Ishikawa (cell line): ENCODE data around the gene TAOK2.

Source experiments
- CEBPB ChIP-seq: IDR thresholded peaks from 2 replicates; pipeline ENCODE4 v1.6.1; 2012
- CREB1 ChIP-seq: IDR thresholded peaks from 2 replicates; pipeline ENCODE4 v1.6.1; 2012; ENCODE audit warnings: low read depth
- EGR1 ChIP-seq: IDR thresholded peaks from 2 replicates; pipeline ENCODE4 v1.6.1; 2012
- EP300 ChIP-seq: IDR thresholded peaks from 2 replicates; pipeline ENCODE4 v1.6.1; 2012; ENCODE audit warnings: borderline replicate concordance
- FOXM1 ChIP-seq: IDR thresholded peaks from 2 replicates; pipeline ENCODE4 v1.6.1; 2012; ENCODE audit warnings: low read depth, borderline replicate concordance
- MAX ChIP-seq: IDR thresholded peaks from 2 replicates; pipeline ENCODE4 v1.6.1; 2012
- NFIC ChIP-seq: IDR thresholded peaks from 2 replicates; pipeline ENCODE4 v1.6.1; 2012
- RAD21 ChIP-seq: IDR thresholded peaks from 2 replicates; pipeline ENCODE4 v1.6.1; 2012; ENCODE audit warnings: low read depth
- TAF1 ChIP-seq: IDR thresholded peaks from 2 replicates; pipeline ENCODE4 v1.6.1; 2012; ENCODE audit warnings: low read depth, mild to moderate bottlenecking
- TCF12 ChIP-seq: IDR thresholded peaks from 2 replicates; pipeline ENCODE4 v1.6.1; 2012; ENCODE audit warnings: low read depth
- TEAD4 ChIP-seq: IDR thresholded peaks from 2 replicates; pipeline ENCODE4 v1.6.1; 2012
- YY1 ChIP-seq: IDR thresholded peaks from 2 replicates; pipeline ENCODE4 v1.6.1; 2012; ENCODE audit warnings: low read depth
- ZBTB7A ChIP-seq: IDR thresholded peaks from 2 replicates; pipeline ENCODE4 v1.6.1; 2012; ENCODE audit warnings: low read depth
- TF ChIP-seq, protein P1 (sequence below): IDR thresholded peaks from 2 replicates; pipeline ENCODE4 v1.6.1; 2012; ENCODE audit warnings: low read depth, mild to moderate bottlenecking
- TF ChIP-seq, protein P2 (sequence below): IDR thresholded peaks from 2 replicates; pipeline ENCODE4 v1.6.1; 2012

TAOK2 gene

DNA sequence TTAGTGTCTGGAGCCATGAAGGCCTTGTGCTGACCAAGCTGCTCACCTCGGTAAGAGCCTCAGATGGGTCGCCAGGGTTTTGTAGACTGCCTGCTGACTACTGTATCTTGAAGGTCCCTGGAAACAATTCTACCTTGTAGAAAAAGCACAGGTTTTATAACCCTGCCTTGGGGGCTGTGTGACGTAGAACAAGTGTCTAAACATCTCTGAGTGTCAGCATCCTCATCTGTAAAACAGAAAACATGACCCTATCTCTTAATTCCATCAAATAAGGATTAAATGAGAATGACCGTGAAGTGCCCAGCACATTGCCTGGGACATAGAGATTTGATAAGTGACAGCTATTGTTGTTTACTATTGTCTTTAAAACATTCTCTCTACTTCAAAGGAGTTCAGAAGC lies 5.5 kb upstream of the TAOK2 start:
- TF ChIP-seq CREB1 (no peak), MAX (no peak), EP300 (no peak), YY1 (no peak), FOXM1 (no peak), EGR1 (no peak), TCF12 (no peak), CEBPB (no peak), ZBTB7A (no peak), TEAD4 (no peak), TAF1 (no peak), RAD21 (no peak), NFIC (no peak)
- TF ChIP-seq, protein P1, sequence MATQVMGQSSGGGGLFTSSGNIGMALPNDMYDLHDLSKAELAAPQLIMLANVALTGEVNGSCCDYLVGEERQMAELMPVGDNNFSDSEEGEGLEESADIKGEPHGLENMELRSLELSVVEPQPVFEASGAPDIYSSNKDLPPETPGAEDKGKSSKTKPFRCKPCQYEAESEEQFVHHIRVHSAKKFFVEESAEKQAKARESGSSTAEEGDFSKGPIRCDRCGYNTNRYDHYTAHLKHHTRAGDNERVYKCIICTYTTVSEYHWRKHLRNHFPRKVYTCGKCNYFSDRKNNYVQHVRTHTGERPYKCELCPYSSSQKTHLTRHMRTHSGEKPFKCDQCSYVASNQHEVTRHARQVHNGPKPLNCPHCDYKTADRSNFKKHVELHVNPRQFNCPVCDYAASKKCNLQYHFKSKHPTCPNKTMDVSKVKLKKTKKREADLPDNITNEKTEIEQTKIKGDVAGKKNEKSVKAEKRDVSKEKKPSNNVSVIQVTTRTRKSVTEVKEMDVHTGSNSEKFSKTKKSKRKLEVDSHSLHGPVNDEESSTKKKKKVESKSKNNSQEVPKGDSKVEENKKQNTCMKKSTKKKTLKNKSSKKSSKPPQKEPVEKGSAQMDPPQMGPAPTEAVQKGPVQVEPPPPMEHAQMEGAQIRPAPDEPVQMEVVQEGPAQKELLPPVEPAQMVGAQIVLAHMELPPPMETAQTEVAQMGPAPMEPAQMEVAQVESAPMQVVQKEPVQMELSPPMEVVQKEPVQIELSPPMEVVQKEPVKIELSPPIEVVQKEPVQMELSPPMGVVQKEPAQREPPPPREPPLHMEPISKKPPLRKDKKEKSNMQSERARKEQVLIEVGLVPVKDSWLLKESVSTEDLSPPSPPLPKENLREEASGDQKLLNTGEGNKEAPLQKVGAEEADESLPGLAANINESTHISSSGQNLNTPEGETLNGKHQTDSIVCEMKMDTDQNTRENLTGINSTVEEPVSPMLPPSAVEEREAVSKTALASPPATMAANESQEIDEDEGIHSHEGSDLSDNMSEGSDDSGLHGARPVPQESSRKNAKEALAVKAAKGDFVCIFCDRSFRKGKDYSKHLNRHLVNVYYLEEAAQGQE, result no peak
- TF ChIP-seq, protein P2, sequence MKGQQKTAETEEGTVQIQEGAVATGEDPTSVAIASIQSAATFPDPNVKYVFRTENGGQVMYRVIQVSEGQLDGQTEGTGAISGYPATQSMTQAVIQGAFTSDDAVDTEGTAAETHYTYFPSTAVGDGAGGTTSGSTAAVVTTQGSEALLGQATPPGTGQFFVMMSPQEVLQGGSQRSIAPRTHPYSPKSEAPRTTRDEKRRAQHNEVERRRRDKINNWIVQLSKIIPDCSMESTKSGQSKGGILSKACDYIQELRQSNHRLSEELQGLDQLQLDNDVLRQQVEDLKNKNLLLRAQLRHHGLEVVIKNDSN, result no peak

DNA sequence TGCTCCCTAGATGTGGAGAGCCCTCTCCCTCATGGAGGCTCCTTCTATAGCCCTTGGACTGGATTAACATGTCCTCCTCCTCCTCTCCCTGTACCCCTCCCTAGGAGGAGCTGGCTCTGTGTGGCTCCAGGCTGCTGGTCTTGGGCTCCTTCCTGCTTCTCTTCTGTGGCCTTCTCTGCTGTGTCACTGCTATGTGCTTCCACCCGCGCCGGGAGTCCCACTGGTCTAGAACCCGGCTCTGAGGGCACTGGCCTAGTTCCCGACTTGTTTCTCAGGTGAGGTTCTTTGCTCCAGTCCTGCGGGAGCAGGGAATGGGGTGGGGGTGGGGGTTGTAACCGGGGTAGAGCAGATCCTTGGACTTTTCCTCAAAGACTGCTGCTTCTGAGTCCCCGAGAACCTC lies 2.4 kb upstream of the TAOK2 start:
- TF ChIP-seq YY1 (no peak), RAD21 (no peak), ZBTB7A (no peak), CEBPB (no peak), MAX (no peak), TAF1 (no peak), FOXM1 (no peak), TEAD4 (no peak), EP300 (no peak), EGR1 (no peak), NFIC (no peak), CREB1 (no peak), TCF12 (no peak)
- TF ChIP-seq, protein P1, result no peak
- TF ChIP-seq, protein P2, result no peak

- TF ChIP-seq RAD21, result no peak
- TF ChIP-seq, protein P1, result no peak
- no peak for TF ChIP-seq CEBPB
- no peak for TF ChIP-seq YY1
- TF ChIP-seq ZBTB7A, result no peak
- TF ChIP-seq MAX, result no peak
- TF ChIP-seq NFIC, result no peak
- TF ChIP-seq TEAD4, result no peak
- no peak for TF ChIP-seq TAF1
- no peak for TF ChIP-seq CREB1
- TF ChIP-seq, protein P2, result no peak
- TF ChIP-seq FOXM1, result no peak
- no peak for TF ChIP-seq TCF12
- TF ChIP-seq EGR1, result no peak
- no peak for TF ChIP-seq EP300
These were observed 1.2 kb upstream of the TAOK2 start for GRCh38 chr16:29972500-29972899.

- TF ChIP-seq ZBTB7A (no peak), CEBPB (no peak), RAD21 (no peak), EP300 (no peak), EGR1 (no peak), TAF1 (no peak), TEAD4 (no peak), NFIC (no peak), CREB1 (no peak), YY1 (no peak)
- TF ChIP-seq, protein P1, result no peak
These were observed 680 bp upstream of the TAOK2 start for GRCh38 chr16:29972992-29973383.
